HCT116 (cell line): Measurements from ENCODE around the gene KCTD15. TPM values are rescaled to one million over a fixed set of nuclear protein-coding genes. Genes with fewer than 3 reads are reported as not detected.

Experiments
- ATAC-seq: fragments of 200-7000 bp; cut with Tn5 transposase; 2 replicates; pipeline ENCODE4 v1.9.1; 2020; ENCODE audit warnings: mild to moderate bottlenecking, moderate library complexity
- BruUV-seq: library from RNA; stranded (reverse); fragments of 400-500 nt; replicated peaks from 2 replicates; lab custom pipeline; 2021; lab: Mats Ljungman, UMichigan
- CTCF ChIA-PET: fragments of 300-600 bp; sonication (Branson Sonifier 250); formaldehyde crosslinking; loops from one replicate; lab custom pipeline; 2021; ENCODE audit warnings: antibody characterized with exemption; lab: Charles Lee
- POLR2A ChIA-PET: fragments of 300-600, 350-600 bp; sonication (Branson Sonifier 250); formaldehyde crosslinking; loops from one replicate; lab custom pipeline; 2021; ENCODE audit warnings: antibody characterized with exemption; lab: Charles Lee
- RAD21 ChIA-PET, 2 experiments: fragments of 300-600 bp; sonication (Branson Sonifier 250); formaldehyde crosslinking; loops; one replicate each; lab custom pipeline; 2023; ENCODE audit warnings: low total read pairs in 2 of 2; ENCODE audit not compliant: uncharacterized antibody in 2 of 2, unreplicated experiment in 2 of 2, low non-redundant PET in 1 of 2; lab: Charles Lee
- DNase-seq: peaks from one replicate; pipeline ENCODE4 v3.0.0-alpha.2; 2010; ENCODE audit warnings: low read depth, low spot score
- H2AFZ ChIP-seq: fragments of 200-600 bp; shearing (Covaris generic), sonication (generic); 2 replicates; pipeline ENCODE4 v1.6.1; 2017; ENCODE audit warnings: low read depth, mixed run types, mixed read lengths, antibody characterized with exemption, low read length; ENCODE audit not compliant: poor library complexity, severe bottlenecking
- H3K27ac ChIP-seq: 2 replicates; pipeline ENCODE4 v1.5.1; 2012; ENCODE audit warnings: low read depth, low read length
- H3K27me3 ChIP-seq: fragments of 200-600 bp; sonication (generic); 2 replicates; pipeline ENCODE4 v1.6.1; 2016; ENCODE audit warnings: mixed run types, low read length, mixed read lengths; ENCODE audit not compliant: insufficient read depth
- H3K36me3 ChIP-seq, 2 experiments: fragments of 200-500 bp in 1 of 2; fragments of 200-600 bp in 1 of 2; sonication (Bioruptor generic) in 1 of 2; sonication (generic) in 1 of 2; 2 replicates each; pipeline versions ENCODE4 v1.5.1 to v1.6.1; 2014 to 2016; ENCODE audit warnings: low read length in 2 of 2, inconsistent platforms in 1 of 2, mixed read lengths in 1 of 2, mixed run types in 1 of 2; ENCODE audit not compliant: insufficient read depth in 2 of 2, control insufficient read depth in 1 of 2
- H3K4me1 ChIP-seq, 2 experiments: fragments of 200-600 bp in 1 of 2; sonication (generic) in 1 of 2; 2 replicates each; pipeline versions ENCODE4 v1.5.1 to v1.6.1; 2012 to 2017; ENCODE audit warnings: low read length in 2 of 2, inconsistent platforms in 1 of 2, mild to moderate bottlenecking in 1 of 2, mixed read lengths in 1 of 2, mixed run types in 1 of 2, moderate library complexity in 1 of 2; ENCODE audit not compliant: insufficient read depth in 2 of 2, control insufficient read depth in 1 of 2
- H3K4me2 ChIP-seq: fragments of 200-600 bp; sonication (generic); 2 replicates; pipeline ENCODE4 v1.6.1; 2017; ENCODE audit warnings: mixed run types, low read length, mixed read lengths
- H3K4me3 ChIP-seq, 2 experiments: fragments of 200-600 bp in 1 of 2; sonication (generic) in 1 of 2; replicated peaks in 1 of 2; 2 replicates each; pipeline ENCODE4 v1.5.1; 2011 to 2016; ENCODE audit warnings: low read length in 2 of 2, control low read depth in 1 of 2, low read depth in 1 of 2, mild to moderate bottlenecking in 1 of 2, mixed read lengths in 1 of 2, mixed run types in 1 of 2
- H3K79me2 ChIP-seq: fragments of 200-600 bp; sonication (generic); 2 replicates; pipeline ENCODE4 v1.6.1; 2017; ENCODE audit warnings: mild to moderate bottlenecking, mixed run types, low read length, moderate library complexity, mixed read lengths; ENCODE audit not compliant: insufficient read depth
- H3K9ac ChIP-seq: fragments of 200-600 bp; sonication (generic); 2 replicates; pipeline ENCODE4 v1.6.1; 2016; ENCODE audit warnings: low read length, mixed read lengths
- H3K9me2 ChIP-seq: fragments of 200-600 bp; sonication (generic), shearing (Covaris generic); 2 replicates; pipeline ENCODE4 v1.6.1; 2017; ENCODE audit warnings: mixed run types, mild to moderate bottlenecking, moderate library complexity; ENCODE audit not compliant: insufficient read depth
- H3K9me3 ChIP-seq, 2 experiments: fragments of 200-500 bp in 1 of 2; fragments of 200-600 bp in 1 of 2; sonication (Bioruptor generic) in 1 of 2; sonication (generic) in 1 of 2; 2 replicates each; pipeline ENCODE4 v1.6.1; 2014 to 2017; ENCODE audit warnings: low read length in 2 of 2, mixed read lengths in 2 of 2, inconsistent platforms in 1 of 2, low read depth in 1 of 2, mild to moderate bottlenecking in 1 of 2, mixed run types in 1 of 2, moderate library complexity in 1 of 2; ENCODE audit not compliant: control insufficient read depth in 1 of 2, insufficient read depth in 1 of 2
- H4K20me1 ChIP-seq: fragments of 200-600 bp; sonication (generic), shearing (Covaris generic); 2 replicates; pipeline ENCODE4 v1.6.1; 2017; ENCODE audit warnings: mixed run types, mild to moderate bottlenecking, moderate library complexity; ENCODE audit not compliant: insufficient read depth
- CBX3 ChIP-seq: IDR thresholded peaks from 2 replicates; pipeline ENCODE4 v1.6.1; 2012; ENCODE audit warnings: low read depth
- POLR2AphosphoS5 ChIP-seq: IDR thresholded peaks from 2 replicates; pipeline ENCODE4 v1.6.1; 2011; ENCODE audit warnings: mild to moderate bottlenecking, low read depth, low read length, moderate library complexity
- SP1 ChIP-seq: IDR thresholded peaks from 2 replicates; pipeline ENCODE4 v1.6.1; 2012; ENCODE audit warnings: low read depth
- intact Hi-C: fragments of 100-400 bp; cut with micrococcal nuclease; formaldehyde crosslinking; loops from 2 replicates; pipeline ENCODE4 v1.10.0; 2022
- total RNA-seq: library from RNA; stranded (reverse); gene quantifications from one replicate; pipeline ENCODE4 v1.2.1, GENCODE V29; 2021; ENCODE audit not compliant: unreplicated experiment

Gene KCTD15
- total RNA-seq, 1 experiment from 2014 or later: 29.2 TPM

DNA sequence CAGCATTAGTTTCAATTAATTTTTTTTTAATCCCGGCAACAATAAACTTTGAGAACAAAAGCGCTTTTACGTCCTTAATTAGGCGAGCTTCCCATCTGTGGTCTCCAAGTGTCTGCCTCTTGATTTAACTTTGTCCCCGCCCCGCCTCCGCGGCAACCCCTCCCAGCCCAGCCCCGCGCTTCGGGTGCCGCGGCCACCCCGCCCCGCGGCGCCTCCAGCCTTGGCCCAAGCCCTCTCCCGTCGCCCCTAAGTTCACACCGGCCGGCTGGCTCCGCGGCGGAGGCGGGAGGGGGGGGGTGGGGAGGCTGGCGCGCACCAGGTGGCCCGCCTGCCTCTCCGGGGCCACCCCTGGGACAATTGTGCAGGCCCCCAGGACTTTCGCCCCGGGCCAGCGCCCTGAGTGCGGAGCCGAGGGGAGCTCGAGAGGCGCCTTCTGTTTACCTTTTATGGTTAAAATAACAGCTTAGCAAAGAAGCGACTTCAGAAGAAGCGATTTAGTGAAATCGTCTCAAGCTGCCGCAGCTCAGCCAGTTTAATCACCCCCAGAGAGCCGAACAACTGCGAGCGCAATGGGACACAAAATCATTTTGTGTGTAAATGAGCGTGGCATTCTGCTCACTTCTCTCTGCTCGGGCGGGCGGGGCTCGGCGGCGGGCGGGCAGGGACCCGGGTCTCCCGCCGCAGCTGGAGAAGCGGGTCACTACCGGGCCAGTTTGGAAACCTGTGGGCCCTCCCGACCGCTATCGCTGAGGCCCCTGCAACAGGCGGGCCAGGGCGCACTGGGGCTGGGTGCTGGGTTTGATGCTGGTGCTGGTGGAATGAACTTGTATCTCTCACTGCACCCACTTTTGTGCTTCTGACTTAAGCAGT is 1.4 kb downstream of the KCTD15 start:
- POLR2A ChIA-PET: interaction anchor here (1.0 kb wide), 1 partner anchor 107 kb away, joined by 3 read pairs; no protein-coding TSS in a partner anchor
- no peaks in the 10 kb centered on the region for H3K27me3 ChIP-seq
- H2AFZ ChIP-seq: no peak overlapping the region
- intact Hi-C loops: loop anchor here (5.0 kb wide), 1 partner anchor 199 kb away; no protein-coding TSS in a partner anchor
- DNase-seq (no peak), ATAC-seq (peak; percentile 36)
- H3K4me1 ChIP-seq: peaks cover 7 to 15% of the 10 kb centered on the region in 2 experiments; a peak in 3 of 4 replicates
- H3K27ac ChIP-seq: no peak overlapping the region
- H3K36me3 ChIP-seq: no peaks in the 10 kb centered on the region; a peak in 1 of 4 replicates
- H3K4me2 ChIP-seq: peak overlapping the region; percentile 98
- H3K9ac ChIP-seq: peak overlapping the region; percentile 73
- CTCF ChIA-PET: interaction anchor here (0.9 to 2.7 kb wide), 4 partner anchors 14 to 299 kb away, joined by 3 to 16 read pairs (median 12); no protein-coding TSS in a partner anchor
- BruUV-seq: no TSS peak
- H3K79me2 ChIP-seq: no peaks in the 10 kb centered on the region
- H3K9me2 ChIP-seq: no peaks in the 10 kb centered on the region
- H4K20me1 ChIP-seq: no peaks in the 10 kb centered on the region
- RAD21 ChIA-PET: no interaction called here
- TF ChIP-seq CBX3 (no peak), POLR2AphosphoS5 (0 out of 2 replicates have a peak, but pooled peaks have one; percentile 22)
- TF ChIP-seq, all 23 proteins: peak for 1
- H3K9me3 ChIP-seq: no peaks in the 10 kb centered on the region
- peak overlapping the region; percentile 59 to 75 for H3K4me3 ChIP-seq

DNA sequence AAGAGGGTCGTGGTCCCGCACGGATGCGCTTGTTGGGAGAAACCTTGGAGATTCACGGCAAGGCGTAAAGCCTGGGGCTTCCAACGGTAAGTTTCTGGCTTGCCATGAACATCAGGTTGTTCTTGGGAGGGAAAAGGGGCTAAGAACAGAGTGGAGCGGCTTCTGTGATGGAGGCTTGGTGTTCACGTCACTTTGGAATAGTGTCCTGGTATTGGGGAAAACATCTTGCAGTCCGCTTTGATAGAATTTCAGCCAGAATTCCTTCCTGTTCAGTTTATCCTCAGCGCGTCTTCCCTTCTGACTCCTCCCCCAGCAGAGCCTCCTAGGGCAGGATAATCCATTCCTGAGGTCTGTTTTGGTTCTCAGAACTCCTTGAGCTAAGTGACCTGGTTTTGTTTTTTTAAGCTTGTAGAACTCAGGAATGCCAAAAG is 2.0 kb downstream of the KCTD15 start:
- CTCF ChIA-PET: interaction anchor here (0.9 to 2.7 kb wide), 3 partner anchors 13 to 199 kb away, joined by 3 to 16 read pairs (median 14); no protein-coding TSS in a partner anchor
- H3K9me2 ChIP-seq: no peaks in the 10 kb centered on the region
- H3K9me3 ChIP-seq: no peaks in the 10 kb centered on the region
- no peak for TF ChIP-seq SP1
- TF ChIP-seq, all 23 proteins: peak for 0
- no peaks in the 10 kb centered on the region for H4K20me1 ChIP-seq
- H3K9ac ChIP-seq: no peak overlapping the region
- H3K27ac ChIP-seq: no peak overlapping the region
- H2AFZ ChIP-seq: no peak overlapping the region
- H3K79me2 ChIP-seq: no peaks in the 10 kb centered on the region
- intact Hi-C loops: loop anchor here (5.0 kb wide), 1 partner anchor 199 kb away; no protein-coding TSS in a partner anchor
- H3K4me2 ChIP-seq: no peak overlapping the region
- no peak for DNase-seq
- no TSS peak for BruUV-seq
- H3K36me3 ChIP-seq: no peaks in the 10 kb centered on the region; a peak in 1 of 4 replicates
- ATAC-seq: no peak
- no peak overlapping the region for H3K4me3 ChIP-seq
- RAD21 ChIA-PET: no interaction called here
- H3K27me3 ChIP-seq: no peaks in the 10 kb centered on the region
- peaks cover 7 to 15% of the 10 kb centered on the region in 2 experiments; a peak in 3 of 4 replicates for H3K4me1 ChIP-seq
- POLR2A ChIA-PET: no interaction called here
